ENCODE measurements around the gene MTF1.

Gene MTF1

DNA sequence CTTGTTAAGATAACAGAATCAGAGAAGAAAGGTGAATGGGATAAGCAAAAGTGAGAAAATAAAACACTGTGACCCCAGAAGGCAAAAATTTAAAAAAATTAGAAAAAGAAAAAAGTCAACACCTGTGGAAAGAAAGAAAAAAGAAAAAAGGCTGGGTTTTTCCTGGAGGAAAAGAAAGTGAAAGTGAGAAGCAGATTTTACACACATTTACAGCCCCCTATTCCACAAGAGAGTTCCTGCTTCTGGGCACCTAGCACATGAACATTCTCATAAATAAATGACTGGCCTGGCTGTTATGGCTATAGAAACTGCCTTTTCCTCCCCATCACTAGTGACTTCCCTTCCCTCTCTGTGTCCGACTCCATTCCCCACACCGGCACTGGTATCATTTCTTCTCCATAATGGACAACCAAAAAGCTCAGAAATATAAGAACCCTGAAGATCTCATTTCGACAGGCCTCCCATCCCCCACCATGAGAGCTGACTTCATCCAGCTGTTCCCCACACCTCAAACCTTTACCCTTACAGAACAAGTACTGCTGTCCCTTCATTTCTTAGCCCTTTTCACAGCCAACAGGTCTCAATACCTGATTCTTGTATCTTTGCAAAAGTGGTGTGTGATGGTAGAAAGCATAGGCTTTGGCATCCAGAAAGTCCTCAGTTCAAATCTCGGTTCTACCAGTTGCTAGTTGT lies 12.6 kb downstream of the MTF1 start:
- no peak for TF ChIP-seq CTCF (IDR thresholded peaks at IDR 0.05)

DNA sequence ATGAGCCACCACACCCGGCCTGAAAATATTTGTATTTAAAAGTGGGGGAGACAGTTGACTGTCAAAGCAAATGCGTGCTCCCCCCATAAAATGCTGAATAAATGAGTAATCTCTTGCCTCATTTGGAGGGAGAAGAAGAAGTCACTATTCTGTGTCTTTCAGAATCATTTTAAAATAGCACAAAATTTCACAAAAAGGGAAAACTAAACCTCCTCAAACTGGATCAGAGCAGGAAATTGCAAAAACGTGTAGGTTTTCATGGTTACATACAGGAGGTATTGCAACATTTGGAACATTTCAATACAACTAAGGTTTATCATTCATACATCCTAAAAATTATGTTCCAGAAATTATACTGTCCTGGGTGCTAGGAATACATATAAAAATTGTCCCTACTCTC lies 13.6 kb downstream of the MTF1 start:
- TF ChIP-seq CTCF (IDR thresholded peaks at IDR 0.05), result no peak

GRCh38 chr1:37845049-37845646 lies 14.2 kb downstream of the MTF1 start:
- no peak for TF ChIP-seq CTCF (IDR thresholded peaks at IDR 0.05)

GRCh38 chr1:37844536-37844935 lies 14.9 kb downstream of the MTF1 start:
- TF ChIP-seq CTCF (IDR thresholded peaks at IDR 0.05), result no peak

DNA sequence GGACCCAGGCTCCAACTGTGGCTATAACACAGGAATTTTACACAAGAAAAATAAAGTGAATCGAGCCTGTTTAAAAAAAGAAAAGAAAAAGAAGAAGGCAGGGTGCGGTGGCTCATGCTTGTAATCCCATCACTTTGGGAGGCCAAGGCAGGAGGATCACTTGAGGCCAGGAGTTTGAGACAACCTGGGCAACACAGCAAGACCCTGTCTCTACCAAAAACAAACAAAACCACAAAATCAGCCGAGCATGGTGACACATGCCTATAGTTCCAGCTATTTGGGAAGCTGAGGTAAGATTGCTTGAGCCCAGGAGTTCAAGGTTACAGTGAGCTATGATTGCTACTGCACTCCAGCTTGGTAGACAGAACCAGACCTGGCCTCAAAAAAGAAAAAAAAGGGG lies 17.7 kb downstream of the MTF1 start:
- TF ChIP-seq CTCF (IDR thresholded peaks at IDR 0.05), result no peak

DNA sequence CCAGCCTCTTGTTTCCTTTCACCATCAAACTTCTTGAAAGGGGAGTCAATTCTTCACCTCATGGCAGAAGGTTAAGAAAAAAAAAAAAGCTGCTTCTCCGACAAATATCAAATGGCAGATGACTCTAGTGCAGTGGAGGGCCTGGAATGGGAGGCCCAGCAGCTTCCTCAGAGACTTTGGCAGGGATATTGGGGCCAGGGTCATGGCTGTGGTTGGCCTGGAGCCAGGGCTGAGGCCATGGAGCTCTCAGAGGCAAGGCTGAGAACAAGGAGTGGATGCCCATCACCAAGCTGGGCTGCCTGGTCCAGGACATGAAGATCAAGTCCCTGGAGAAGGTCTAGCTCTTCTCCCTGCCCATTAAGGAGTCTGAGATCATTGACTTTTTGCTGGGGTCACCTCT lies 18.7 kb downstream of the MTF1 start:
- TF ChIP-seq CTCF (IDR thresholded peaks at IDR 0.05), result no peak

GRCh38 chr1:37839676-37840075 lies 19.7 kb downstream of the MTF1 start:
- no peak for TF ChIP-seq CTCF (IDR thresholded peaks at IDR 0.05)
